Fibroblast of skin of left quadriceps (primary cell): ENCODE results near the gene TRAF3.

Experiments
- DNase-seq, 2 experiments: peaks; one replicate each; pipeline ENCODE4 v3.0.0-alpha.2; 2013; ENCODE audit warnings: low read depth in 2 of 2

Gene TRAF3

GRCh38 chr14:102955636-102956408, 178.6 kb downstream of the TRAF3 start:
- DNase-seq = no peak

GRCh38 chr14:102957222-102957621, 180.0 kb downstream of the TRAF3 start:
- no peak for DNase-seq

GRCh38 chr14:102958461-102958860, 181.2 kb downstream of the TRAF3 start:
- no peak for DNase-seq
